Neural progenitor cell (in vitro differentiated cells): Measurements from ENCODE around the gene EML5.

Experiments
- EZH2 ChIP-seq: fragments of 200-600 bp; sonication (generic); IDR thresholded peaks from 2 replicates; pipeline ENCODE4 v1.6.1; 2017; ENCODE audit warnings: antibody characterized with exemption, mild to moderate bottlenecking, moderate library complexity
- TF ChIP-seq, protein P1 (sequence below): fragments of 200-600 bp; sonication (generic); IDR thresholded peaks from 2 replicates; pipeline ENCODE4 v1.5.1; 2017; ENCODE audit warnings: antibody characterized with exemption, mild to moderate bottlenecking

DNA sequence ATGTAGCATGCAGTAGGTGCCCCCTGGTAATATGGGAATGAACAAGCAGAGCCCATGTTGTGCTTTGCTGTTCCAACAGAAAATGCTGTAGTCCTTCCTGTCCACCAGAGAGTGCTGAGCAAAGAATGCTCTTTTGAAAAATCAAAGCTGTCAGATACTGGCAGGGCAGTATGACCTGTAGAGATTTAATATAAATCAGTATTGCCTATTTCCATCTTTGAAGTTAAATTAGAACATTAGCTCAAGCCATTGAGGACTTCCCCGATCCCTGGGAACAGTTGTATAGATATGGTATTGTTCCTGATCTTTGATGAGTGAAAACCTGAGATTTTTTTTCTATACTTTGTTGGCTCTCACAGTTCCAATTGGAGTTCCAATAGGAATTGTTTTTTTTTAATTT lies 44.7 kb upstream of the EML5 start:
- no peak for TF ChIP-seq EZH2
- TF ChIP-seq, protein P1, sequence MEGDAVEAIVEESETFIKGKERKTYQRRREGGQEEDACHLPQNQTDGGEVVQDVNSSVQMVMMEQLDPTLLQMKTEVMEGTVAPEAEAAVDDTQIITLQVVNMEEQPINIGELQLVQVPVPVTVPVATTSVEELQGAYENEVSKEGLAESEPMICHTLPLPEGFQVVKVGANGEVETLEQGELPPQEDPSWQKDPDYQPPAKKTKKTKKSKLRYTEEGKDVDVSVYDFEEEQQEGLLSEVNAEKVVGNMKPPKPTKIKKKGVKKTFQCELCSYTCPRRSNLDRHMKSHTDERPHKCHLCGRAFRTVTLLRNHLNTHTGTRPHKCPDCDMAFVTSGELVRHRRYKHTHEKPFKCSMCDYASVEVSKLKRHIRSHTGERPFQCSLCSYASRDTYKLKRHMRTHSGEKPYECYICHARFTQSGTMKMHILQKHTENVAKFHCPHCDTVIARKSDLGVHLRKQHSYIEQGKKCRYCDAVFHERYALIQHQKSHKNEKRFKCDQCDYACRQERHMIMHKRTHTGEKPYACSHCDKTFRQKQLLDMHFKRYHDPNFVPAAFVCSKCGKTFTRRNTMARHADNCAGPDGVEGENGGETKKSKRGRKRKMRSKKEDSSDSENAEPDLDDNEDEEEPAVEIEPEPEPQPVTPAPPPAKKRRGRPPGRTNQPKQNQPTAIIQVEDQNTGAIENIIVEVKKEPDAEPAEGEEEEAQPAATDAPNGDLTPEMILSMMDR: no peak
